Bronchial epithelial cell (primary cell): Measurements from ENCODE around the gene PRDX2. TPM values are rescaled to one million over a fixed set of nuclear protein-coding genes. Genes with fewer than 3 reads are reported as not detected.
A peak's percentile ranks its signal among the peaks of the same experiment; 100 is the strongest.

ENCODE experiments used
- DNase-seq: peaks from one replicate; pipeline ENCODE4 v3.0.0-alpha.2; 2010; ENCODE audit warnings: low read depth
- FAIRE-seq: peaks from 2 replicates; lab custom pipeline; 2011; peaks lifted over from hg19 to GRCh38; lab: Jason Lieb, UNC
- H3K27me3 ChIP-seq: 2 replicates; pipeline ENCODE4 v1.5.1; 2011; ENCODE audit warnings: low read length; ENCODE audit not compliant: control insufficient read depth, insufficient read depth
- H3K36me3 ChIP-seq: 2 replicates; pipeline ENCODE4 v1.5.1; 2011; ENCODE audit warnings: low read length; ENCODE audit not compliant: control insufficient read depth, insufficient read depth
- H3K4me3 ChIP-seq: 2 replicates; pipeline ENCODE4 v1.5.1; 2011; ENCODE audit warnings: mild to moderate bottlenecking, low read depth, low read length, control low read depth
- CTCF ChIP-seq: IDR thresholded peaks from 2 replicates; pipeline ENCODE4 v1.5.1; 2011; ENCODE audit warnings: mild to moderate bottlenecking, moderate library complexity, low read length, control low read depth, inconsistent platforms; ENCODE audit not compliant: insufficient read depth, severe bottlenecking
- total RNA-seq: library from RNA; depleted of rRNA; stranded (reverse); fragments of >200 nt; gene quantifications from 2 replicates; pipeline ENCODE4 v1.2.1, GENCODE V29; 2014

Gene PRDX2
- total RNA-seq, 1 donor from 2014 or later, result 157 TPM

- FAIRE-seq (no peak), DNase-seq (peak; percentile 90)
- Histone ChIP-seq H3K36me3 (peaks cover 11% of the 10 kb centered on the region), H3K27me3 (no peaks in the 10 kb centered on the region), H3K4me3 (peak overlapping the region; percentile 98)
- no peak for TF ChIP-seq CTCF
Measured at GRCh38 chr19:12789904-12790619, 11.5 kb downstream of the PRDX2 start.

GRCh38 chr19:12789098-12789903 is 12.3 kb downstream of the PRDX2 start:
- H3K27me3 ChIP-seq, result no peaks in the 10 kb centered on the region
- FAIRE-seq (no peak), DNase-seq (no peak)
- TF ChIP-seq CTCF, result no peak
- peaks cover 11% of the 10 kb centered on the region for H3K36me3 ChIP-seq
- H3K4me3 ChIP-seq, result peak overlapping the region; percentile 98

- Histone ChIP-seq H3K27me3 (no peaks in the 10 kb centered on the region), H3K36me3 (peaks cover 11% of the 10 kb centered on the region), H3K4me3 (peak overlapping the region; percentile 3)
- no peak for TF ChIP-seq CTCF
- DNase-seq (peak; percentile 67), FAIRE-seq (no peak)
Measured at GRCh38 chr19:12788682-12789097, 12.9 kb downstream of the PRDX2 start.

- no peak for FAIRE-seq
- H3K4me3 ChIP-seq, result no peak overlapping the region
Measured at GRCh38 chr19:12788042-12788681, 13.4 kb downstream of the PRDX2 start.

GRCh38 chr19:12787458-12787857 is 14.1 kb downstream of the PRDX2 start:
- Histone ChIP-seq H3K4me3 (no peak overlapping the region), H3K27me3 (no peaks in the 10 kb centered on the region), H3K36me3 (peaks cover 8% of the 10 kb centered on the region)
- TF ChIP-seq CTCF, result no peak
- DNase-seq (no peak), FAIRE-seq (no peak)

More at GRCh38 chr19:12788042-12788681, 13.4 kb downstream of the PRDX2 start:
- no peak for TF ChIP-seq CTCF
- Histone ChIP-seq H3K36me3 (peaks cover 11% of the 10 kb centered on the region), H3K27me3 (no peaks in the 10 kb centered on the region)
- no peak for DNase-seq
